B cell (primary cell): Measurements from ENCODE around the gene SPEM3. TPM values are rescaled to one million over a fixed set of nuclear protein-coding genes. Genes with fewer than 3 reads are reported as not detected.
A peak's percentile ranks its signal among the peaks of the same experiment; 100 is the strongest.

Experiments
- ATAC-seq: fragments of 200-7000 bp; cut with Tn5 transposase; one replicate; pipeline ENCODE4 v1.10.0; 2021; ENCODE audit warnings: low read depth, mild to moderate bottlenecking, moderate number of reproducible peaks, moderate library complexity
- CTCF ChIA-PET: fragments of 350-600 bp; sonication (Branson Sonifier 250); formaldehyde crosslinking; loops from one replicate; lab custom pipeline; 2021; ENCODE audit warnings: antibody characterized with exemption, inconsistent platforms; lab: Charles Lee
- POLR2A ChIA-PET: fragments of 350-600 bp; sonication (Branson Sonifier 250); formaldehyde crosslinking; loops from one replicate; lab custom pipeline; 2021; ENCODE audit warnings: antibody characterized with exemption; lab: Charles Lee
- DNase-seq: peaks from one replicate; pipeline ENCODE4 v3.0.0; 2013
- H2AFZ ChIP-seq: 2 replicates; pipeline ENCODE4 v1.6.1; 2012; ENCODE audit warnings: mild to moderate bottlenecking, low read depth, low read length; ENCODE audit not compliant: insufficient read depth, poor library complexity, severe bottlenecking
- H3K27ac ChIP-seq, 2 donors: 1 replicate in 1 of 2; 2 replicates in 1 of 2; pipeline ENCODE4 v1.5.1; 2012 to 2013; ENCODE audit warnings: low read length in 2 of 2, mild to moderate bottlenecking in 2 of 2, moderate library complexity in 1 of 2
- H3K27me3 ChIP-seq, 4 experiments: fragments of 200-600 bp in 1 of 4; sonication (generic) in 1 of 4; replicated peaks in 1 of 4; 1 replicate in 2 of 4; 2 replicates in 2 of 4; pipeline versions ENCODE4 v1.6.1 to v1.7.0; 2013 to 2016; ENCODE audit warnings: low read length in 3 of 4, mild to moderate bottlenecking in 2 of 4, mixed read lengths in 1 of 4, moderate library complexity in 1 of 4; ENCODE audit not compliant: insufficient read depth in 4 of 4, control insufficient read depth in 3 of 4; ENCODE audit errors: control extremely low read depth in 1 of 4
- H3K36me3 ChIP-seq, 2 experiments: replicated peaks in 1 of 2; 1 replicate in 1 of 2; 2 replicates in 1 of 2; pipeline versions ENCODE4 v1.6.1 to v1.7.1; 2013; ENCODE audit warnings: low read length in 1 of 2; ENCODE audit not compliant: insufficient read depth in 2 of 2, control insufficient read depth in 1 of 2; ENCODE audit errors: control extremely low read depth in 1 of 2, extremely low read depth in 1 of 2
- H3K4me1 ChIP-seq, 2 donors: fragments of 200-600 bp in 1 of 2; sonication (generic) in 1 of 2; 1 replicate in 1 of 2; 2 replicates in 1 of 2; pipeline versions ENCODE4 v1.5.1 to v1.6.1; 2013 to 2017; ENCODE audit warnings: low read length in 2 of 2; ENCODE audit not compliant: control insufficient read depth in 2 of 2, insufficient read depth in 2 of 2
- H3K4me2 ChIP-seq: replicated peaks from 2 replicates; pipeline ENCODE3; 2012; ENCODE audit warnings: mild to moderate bottlenecking, low read depth, low read length; ENCODE audit not compliant: poor library complexity, severe bottlenecking
- H3K4me3 ChIP-seq, 5 experiments: fragments of 200-600 bp in 1 of 5; sonication (generic) in 1 of 5; 1 replicate in 3 of 5; 2 replicates in 2 of 5; pipeline versions ENCODE4 v1.5.1 to v1.7.0; 2011 to 2016; ENCODE audit warnings: low read length in 4 of 5, mild to moderate bottlenecking in 4 of 5, low read depth in 2 of 5, control low read depth in 1 of 5, moderate library complexity in 1 of 5; ENCODE audit not compliant: insufficient read depth in 1 of 5; ENCODE audit errors: control extremely low read depth in 1 of 5, extremely low read depth in 1 of 5
- H3K79me2 ChIP-seq: fragments of 200-600 bp; sonication (generic); one replicate; pipeline ENCODE4 v1.6.0; 2016; ENCODE audit warnings: low read length; ENCODE audit not compliant: control insufficient read depth, insufficient read depth
- H3K9ac ChIP-seq: fragments of 200-600 bp; sonication (generic); 2 replicates; pipeline ENCODE4 v1.6.1; 2017; ENCODE audit warnings: mild to moderate bottlenecking, low read length, moderate library complexity
- H3K9me3 ChIP-seq, 3 donors: one replicate each; pipeline versions ENCODE4 v1.6.1 to v1.7.1; 2013; ENCODE audit warnings: low read length in 2 of 3; ENCODE audit not compliant: control insufficient read depth in 2 of 3, insufficient read depth in 1 of 3; ENCODE audit errors: control extremely low read depth in 1 of 3
- H4K20me1 ChIP-seq: 2 replicates; pipeline ENCODE4 v1.6.0; 2012; ENCODE audit warnings: mild to moderate bottlenecking, low read length; ENCODE audit not compliant: insufficient read depth, control insufficient read depth, poor library complexity, severe bottlenecking
- H3K27ac Mint-ChIP-seq: one replicate; pipeline ENCODE4 v1.8.0; 2021; ENCODE audit warnings: mixed read lengths
- H3K27me3 Mint-ChIP-seq: one replicate; pipeline ENCODE4 v1.8.0; 2021; ENCODE audit warnings: mixed read lengths
- H3K4me1 Mint-ChIP-seq: one replicate; pipeline ENCODE4 v1.8.0; 2021; ENCODE audit warnings: mixed read lengths
- H3K4me3 Mint-ChIP-seq: one replicate; pipeline ENCODE4 v1.8.0; 2021; ENCODE audit warnings: mixed read lengths
- H3K9me3 Mint-ChIP-seq: one replicate; pipeline ENCODE4 v1.8.0; 2022; ENCODE audit warnings: mixed read lengths; ENCODE audit not compliant: insufficient read depth
- CTCF ChIP-seq: fragments of 200-600 bp; IDR thresholded peaks from one replicate; pipeline ENCODE4 v1.8.0; 2022; ENCODE audit warnings: antibody characterized with exemption, mild to moderate bottlenecking
- EZH2 ChIP-seq: IDR thresholded peaks from 2 replicates; pipeline ENCODE4 v1.6.1; 2012; ENCODE audit warnings: borderline replicate concordance, low read depth, mild to moderate bottlenecking, moderate library complexity, low read length; ENCODE audit not compliant: insufficient read depth, poor library complexity, severe bottlenecking
- WGBS: methylation state at CpG from one replicate; pipeline ENCODE4 v1.1.5; 2013; ENCODE audit warnings: missing lambda C conversion rate; ENCODE audit not compliant: insufficient coverage; 5-methylcytosine and 5-hydroxymethylcytosine counted together
- intact Hi-C: fragments of 100-400 bp; cut with micrococcal nuclease; formaldehyde crosslinking; loops from one replicate; pipeline ENCODE4 v1.10.0; 2022
- polyA plus RNA-seq: library from polyadenylated mRNA; depleted of rRNA; stranded (reverse); fragments of >200 nt; gene quantifications from 2 replicates; pipeline ENCODE4 v1.2.3, GENCODE V29; 2012
- total RNA-seq, 2 donors: library from RNA; stranded (reverse); fragments of 120-200 nt in 1 of 2; gene quantifications; 1 replicate in 1 of 2; 2 replicates in 1 of 2; pipeline versions ENCODE4 v1.2.3 to v1.2.4, GENCODE V29; 2013 to 2022

Gene SPEM3
- total and polyA plus RNA-seq, 2 donors (not counting 1 experiment from before 2014, with no cell fraction given), result not detected

GRCh38 chr17:7479213-7480088, 50.8 kb downstream of the SPEM3 start, which contains the start of gene ZBTB4:
Gene ZBTB4, minus strand, starts transcription at chr17:7479631. Its CDS starts 12,830 bp downstream, at chr17:7466801.
- ATAC-seq (peak; percentile 2), DNase-seq (peak; percentile 82)
- POLR2A ChIA-PET, result interaction anchor here (0.5 to 1.5 kb wide), 14 partner anchors 8 to 240 kb away, joined by 3 to 9 read pairs (median 4); partner anchors contain the start of genes CD68, MPDU1, PHF23 and TMEM256
- H3K9me3 Mint-ChIP-seq, result no peaks in the 10 kb centered on the region
- peaks cover 91% of the 10 kb centered on the region for H3K79me2 ChIP-seq
- no peaks in the 10 kb centered on the region for H3K27me3 Mint-ChIP-seq
- no peak for TF ChIP-seq CTCF
- TF ChIP-seq EZH2, result no peak
- CTCF ChIA-PET, result interaction anchor here (0.6 to 2.3 kb wide), 8 partner anchors 35 to 150 kb away, joined by 3 to 15 read pairs (median 5); partner anchors contain the start of gene TMEM102
- peaks cover 31 to 53% of the 10 kb centered on the region in 2 donors for H3K4me1 ChIP-seq
- H3K4me3 Mint-ChIP-seq, result peak within 1 kb of the TSS; percentile 97
- intact Hi-C loops, result loop anchor here (1.0 kb wide), 1 partner anchor 24 kb away; no protein-coding TSS in a partner anchor
- H3K4me2 ChIP-seq, result peak within 1 kb of the TSS; percentile 93
- H3K4me3 ChIP-seq, result peak within 1 kb of the TSS; percentile 63 to 88 (median 79)
- H3K27ac ChIP-seq, result peak within 1 kb of the TSS; percentile 75 to 95
- H2AFZ ChIP-seq, result peak within 1 kb of the TSS; percentile 91
- peaks cover 66% of the 10 kb centered on the region for H3K4me1 Mint-ChIP-seq
- WGBS, result under 1% methylated on average over 68 of the region's 92 CpGs
- H3K27ac Mint-ChIP-seq, result peak within 1 kb of the TSS; percentile 96
- H3K36me3 ChIP-seq, result no peaks in the 10 kb centered on the region
- H3K9me3 ChIP-seq, result no peaks in the 10 kb centered on the region
- H3K9ac ChIP-seq, result peak within 1 kb of the TSS; percentile 98
- H3K27me3 ChIP-seq, result no peaks in the 10 kb centered on the region
- H4K20me1 ChIP-seq, result peaks cover 40% of the 10 kb centered on the region
